Activated CD4-positive, alpha-beta memory T cell treated with anti-CD3 and anti-CD28 coated beads, Interleukin-2, amount 10 ng/mL, durations not matched to agents 7 days and 5 days (primary cell): ENCODE results near the gene ASIC5. TPM values are rescaled to one million over a fixed set of nuclear protein-coding genes. Genes with fewer than 3 reads are reported as not detected.
"Not testable (repeated sequence)": the region's sequence is repeated elsewhere in the genome, so short reads cannot be mapped to it uniquely, and the experiment has no call there.

Source experiments
- CTCF ChIA-PET: fragments of 350-600 bp; sonication (Branson Sonifier 250); formaldehyde crosslinking; loops from one replicate; lab custom pipeline; 2021; ENCODE audit warnings: antibody characterized with exemption, inconsistent platforms; lab: Charles Lee
- POLR2A ChIA-PET: fragments of 350-600 bp; sonication (Branson Sonifier 250); formaldehyde crosslinking; loops from one replicate; lab custom pipeline; 2021; ENCODE audit warnings: antibody characterized with exemption; lab: Charles Lee
- DNase-seq: peaks from one replicate; pipeline ENCODE4 v3.0.0-alpha.2; 2020
- H3K27ac Mint-ChIP-seq: one replicate; pipeline ENCODE4 v1.8.0; 2021; ENCODE audit warnings: mild to moderate bottlenecking, mixed read lengths
- H3K27me3 Mint-ChIP-seq: one replicate; pipeline ENCODE4 v1.8.0; 2021; ENCODE audit warnings: mixed read lengths
- H3K36me3 Mint-ChIP-seq: one replicate; pipeline ENCODE4 v1.8.0; 2021; ENCODE audit warnings: low read depth, mixed read lengths
- H3K4me1 Mint-ChIP-seq: one replicate; pipeline ENCODE4 v1.8.0; 2021; ENCODE audit warnings: mixed read lengths
- H3K4me3 Mint-ChIP-seq: one replicate; pipeline ENCODE4 v1.8.0; 2021; ENCODE audit warnings: mild to moderate bottlenecking, mixed read lengths
- H3K9me3 Mint-ChIP-seq: one replicate; pipeline ENCODE4 v1.8.0; 2021; ENCODE audit warnings: mixed read lengths
- total RNA-seq, 2 experiments: library from RNA; stranded (reverse); gene quantifications; one replicate each; pipeline ENCODE4 v1.2.3, GENCODE V29; 2021

ASIC5 gene
- total RNA-seq, 2 experiments from 2014 or later, result not detected

- H3K36me3 Mint-ChIP-seq, result no peaks in the 10 kb centered on the region
- H3K27ac Mint-ChIP-seq, result no peak overlapping the region
- H3K4me3 Mint-ChIP-seq, result no peak overlapping the region
- CTCF ChIA-PET, result interaction anchor here (0.6 to 2.1 kb wide), 3 partner anchors 13 to 143 kb away, joined by 3 to 21 read pairs (median 3); partner anchors contain the start of gene CTSO
- H3K4me1 Mint-ChIP-seq, result no peaks in the 10 kb centered on the region
- DNase-seq, result no peak
- POLR2A ChIA-PET, result interaction anchor here (1.6 kb wide), 1 partner anchor 143 kb away, joined by 4 read pairs; no protein-coding TSS in a partner anchor
- no peaks in the 10 kb centered on the region for H3K9me3 Mint-ChIP-seq
- no peaks in the 10 kb centered on the region for H3K27me3 Mint-ChIP-seq
These were observed 56.2 kb downstream of the ASIC5 start for GRCh38 chr4:155809835-155810234.

DNA sequence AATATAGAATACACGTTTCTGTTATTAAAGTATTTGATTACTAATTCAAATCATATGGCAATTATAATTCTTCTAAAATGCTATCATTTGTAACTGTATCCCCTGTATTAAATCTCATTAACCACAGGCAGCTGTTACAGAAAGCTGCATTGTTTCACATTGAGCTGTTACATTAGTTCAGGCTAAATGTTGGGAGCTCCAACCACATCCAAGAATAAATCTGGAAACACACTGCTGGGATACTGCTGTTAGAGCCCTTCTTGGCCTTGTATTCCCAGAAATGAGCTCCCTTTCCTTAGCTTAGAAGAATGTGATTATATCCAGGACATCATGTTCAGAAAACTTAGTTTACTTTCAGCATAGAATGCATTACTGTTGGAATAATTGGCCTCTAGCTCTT lies 59.1 kb downstream of the ASIC5 start:
- POLR2A ChIA-PET, result no interaction called here
- no peak for DNase-seq
- Mint-ChIP-seq H3K4me1 (no peaks in the 10 kb centered on the region), H3K27ac (no peak overlapping the region), H3K4me3 (no peak overlapping the region), H3K36me3 (no peaks in the 10 kb centered on the region), H3K9me3 (no peaks in the 10 kb centered on the region), H3K27me3 (no peaks in the 10 kb centered on the region)
- CTCF ChIA-PET, result interaction anchor here (1.1 kb wide), 1 partner anchor 147 kb away, joined by 4 read pairs; the partner anchor contains the start of gene CTSO

DNA sequence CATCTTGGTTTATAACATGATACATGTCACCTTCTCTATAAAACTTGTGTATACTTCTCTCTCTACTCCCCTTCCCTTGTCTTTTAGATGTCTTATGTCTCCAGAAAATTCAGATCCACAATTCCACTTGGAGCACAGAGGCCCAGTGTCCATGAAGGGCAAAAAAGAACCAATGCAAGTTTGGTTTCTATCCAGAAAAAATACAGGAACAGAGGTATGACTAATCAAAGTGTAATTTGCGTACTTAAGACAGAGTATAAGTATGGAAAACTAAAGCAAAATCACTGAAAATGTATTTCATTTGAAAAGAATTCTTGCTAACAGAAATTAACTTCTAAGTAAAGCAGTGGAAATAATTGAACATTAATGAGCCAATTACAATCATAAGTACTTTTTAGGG lies 61.1 kb downstream of the ASIC5 start:
- POLR2A ChIA-PET, result no interaction called here
- DNase-seq, result no peak
- Mint-ChIP-seq H3K27me3 (no peaks in the 10 kb centered on the region), H3K9me3 (no peaks in the 10 kb centered on the region), H3K27ac (no peak overlapping the region), H3K4me3 (no peak overlapping the region), H3K4me1 (no peaks in the 10 kb centered on the region), H3K36me3 (no peaks in the 10 kb centered on the region)
- CTCF ChIA-PET, result interaction anchor here (1.2 kb wide), 1 partner anchor 148 kb away, joined by 3 read pairs; the partner anchor contains the start of gene CTSO

GRCh38 chr4:155802190-155802959 lies 63.7 kb downstream of the ASIC5 start:
- Mint-ChIP-seq H3K27ac (no peak overlapping the region), H3K27me3 (no peaks in the 10 kb centered on the region), H3K4me1 (no peaks in the 10 kb centered on the region), H3K4me3 (no peak overlapping the region), H3K36me3 (no peaks in the 10 kb centered on the region), H3K9me3 (no peaks in the 10 kb centered on the region)
- ChIA-PET POLR2A (no interaction called here), CTCF (no interaction called here)
- DNase-seq, result no peak

DNA sequence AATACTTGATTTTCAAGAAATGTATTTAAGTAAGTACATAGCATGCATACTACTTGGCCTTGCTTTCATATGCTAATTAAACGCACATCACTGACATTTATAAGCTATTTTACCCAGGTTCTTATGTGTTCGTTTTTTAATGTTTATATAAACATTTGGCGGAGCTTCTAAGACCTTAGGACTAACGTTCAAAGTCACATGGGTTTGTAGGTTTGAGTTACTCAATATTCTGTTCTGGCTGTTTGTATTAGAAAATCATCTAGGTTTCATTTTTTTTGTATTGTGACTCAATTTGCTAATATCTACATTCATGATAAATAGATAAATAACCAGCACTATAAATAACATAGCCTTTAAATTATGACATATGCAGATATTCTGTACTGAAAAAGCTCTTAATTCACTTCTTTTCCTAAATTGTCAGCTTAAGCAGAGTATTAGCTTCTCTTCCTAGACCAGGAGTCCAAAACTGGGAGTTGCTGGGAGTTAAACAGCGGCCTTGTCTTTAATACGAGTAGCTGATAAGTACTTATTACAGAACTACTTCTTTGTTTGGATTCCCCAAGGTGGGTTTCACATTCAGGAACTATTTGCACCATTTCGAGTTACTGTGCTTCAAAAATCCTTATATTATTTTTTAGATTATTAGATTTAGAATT lies 65.3 kb downstream of the ASIC5 start:
- no peaks in the 10 kb centered on the region for H3K36me3 Mint-ChIP-seq
- POLR2A ChIA-PET, result no interaction called here
- CTCF ChIA-PET, result no interaction called here
- H3K4me3 Mint-ChIP-seq, result no peak overlapping the region
- no peaks in the 10 kb centered on the region for H3K9me3 Mint-ChIP-seq
- no peaks in the 10 kb centered on the region for H3K4me1 Mint-ChIP-seq
- H3K27me3 Mint-ChIP-seq, result peaks cover 2% of the 10 kb centered on the region
- DNase-seq, result no peak
- H3K27ac Mint-ChIP-seq, result no peak overlapping the region

GRCh38 chr4:155799794-155800123 lies 66.3 kb downstream of the ASIC5 start:
- no peaks in the 10 kb centered on the region for H3K36me3 Mint-ChIP-seq
- no peak overlapping the region for H3K27ac Mint-ChIP-seq
- ChIA-PET POLR2A (no interaction called here), CTCF (no interaction called here)
- no peaks in the 10 kb centered on the region for H3K9me3 Mint-ChIP-seq
- DNase-seq, result no peak
- no peak overlapping the region for H3K4me3 Mint-ChIP-seq
- H3K4me1 Mint-ChIP-seq, result no peaks in the 10 kb centered on the region
- H3K27me3 Mint-ChIP-seq, result peaks cover 2% of the 10 kb centered on the region

- DNase-seq, result no peak
These were observed 66.8 kb downstream of the ASIC5 start for GRCh38 chr4:155799116-155799793.

GRCh38 chr4:155797581-155797980 lies 68.5 kb downstream of the ASIC5 start:
- H3K27ac Mint-ChIP-seq, H3K4me1 Mint-ChIP-seq, H3K27me3 Mint-ChIP-seq, POLR2A ChIA-PET, H3K9me3 Mint-ChIP-seq, CTCF ChIA-PET, H3K36me3 Mint-ChIP-seq, H3K4me3 Mint-ChIP-seq, DNase-seq: not testable (repeated sequence)

More at GRCh38 chr4:155799116-155799793, 66.8 kb downstream of the ASIC5 start:
- Mint-ChIP-seq H3K36me3 (no peaks in the 10 kb centered on the region), H3K27ac (no peak overlapping the region), H3K4me1 (no peaks in the 10 kb centered on the region), H3K9me3 (no peaks in the 10 kb centered on the region), H3K27me3 (peaks cover 2% of the 10 kb centered on the region), H3K4me3 (no peak overlapping the region)
- ChIA-PET POLR2A (no interaction called here), CTCF (no interaction called here)

- Mint-ChIP-seq H3K9me3 (no peaks in the 10 kb centered on the region), H3K27ac (no peak overlapping the region), H3K4me3 (no peak overlapping the region), H3K27me3 (peaks cover 2% of the 10 kb centered on the region), H3K4me1 (no peaks in the 10 kb centered on the region), H3K36me3 (no peaks in the 10 kb centered on the region)
- ChIA-PET POLR2A (no interaction called here), CTCF (interaction anchor here (1.4 kb wide), 1 partner anchor 9 kb away, joined by 4 read pairs; no protein-coding TSS in a partner anchor)
- DNase-seq, result no peak
These were observed 70.1 kb downstream of the ASIC5 start for GRCh38 chr4:155795991-155796390.

- no peak overlapping the region for H3K4me3 Mint-ChIP-seq
- POLR2A ChIA-PET, result no interaction called here
- H3K27ac Mint-ChIP-seq, result no peak overlapping the region
- CTCF ChIA-PET, result no interaction called here
- no peaks in the 10 kb centered on the region for H3K4me1 Mint-ChIP-seq
- H3K27me3 Mint-ChIP-seq, result peaks cover 2% of the 10 kb centered on the region
- H3K36me3 Mint-ChIP-seq, result no peaks in the 10 kb centered on the region
- no peak for DNase-seq
- H3K9me3 Mint-ChIP-seq, result no peaks in the 10 kb centered on the region
These were observed 71.4 kb downstream of the ASIC5 start for GRCh38 chr4:155794589-155795236.

DNA sequence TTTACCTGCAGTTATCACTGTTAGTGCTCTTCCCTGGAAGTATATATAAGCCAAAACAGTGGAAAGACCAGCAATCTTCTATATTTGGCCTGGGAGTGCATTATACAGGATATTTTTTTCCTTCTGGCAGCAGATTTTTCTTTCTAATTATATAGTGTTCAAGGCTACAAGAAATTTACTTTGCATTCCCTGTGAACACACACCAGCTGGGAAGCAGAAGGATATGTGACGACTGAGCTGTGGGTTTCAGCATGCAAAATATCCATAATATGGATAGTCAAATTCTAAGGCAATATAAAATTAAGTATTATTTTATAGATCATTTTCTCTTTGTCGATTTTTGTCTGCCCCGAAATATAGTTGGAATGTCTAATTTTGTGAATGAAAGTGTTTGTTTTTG lies 76.1 kb downstream of the ASIC5 start:
- no peak overlapping the region for H3K4me3 Mint-ChIP-seq
- no peaks in the 10 kb centered on the region for H3K4me1 Mint-ChIP-seq
- CTCF ChIA-PET, result no interaction called here
- H3K27me3 Mint-ChIP-seq, result no peaks in the 10 kb centered on the region
- POLR2A ChIA-PET, result no interaction called here
- no peak for DNase-seq
- H3K9me3 Mint-ChIP-seq, result no peaks in the 10 kb centered on the region
- H3K27ac Mint-ChIP-seq, result no peak overlapping the region
- H3K36me3 Mint-ChIP-seq, result no peaks in the 10 kb centered on the region

DNA sequence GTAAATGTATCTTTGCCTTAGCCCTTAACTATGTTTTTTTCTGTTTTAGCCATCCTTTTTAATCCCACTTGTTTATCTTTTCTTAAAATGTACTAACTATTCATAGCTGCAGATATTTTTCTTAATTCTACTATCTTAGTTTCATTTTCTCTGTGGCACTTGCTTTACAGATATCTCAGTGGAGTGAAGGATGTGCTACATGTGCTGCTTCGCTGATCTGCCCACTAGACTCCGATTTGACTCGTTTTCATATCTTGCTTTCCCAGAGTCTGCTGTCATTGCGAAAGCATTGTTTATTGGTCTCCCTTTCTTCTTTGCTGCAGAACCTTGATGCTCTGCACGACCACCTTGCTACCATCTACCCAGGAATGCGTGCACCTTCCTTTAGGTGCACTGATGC lies 76.7 kb downstream of the ASIC5 start:
- Mint-ChIP-seq H3K9me3 (no peaks in the 10 kb centered on the region), H3K4me1 (no peaks in the 10 kb centered on the region), H3K4me3 (no peak overlapping the region), H3K36me3 (no peaks in the 10 kb centered on the region), H3K27me3 (no peaks in the 10 kb centered on the region), H3K27ac (no peak overlapping the region)
- ChIA-PET POLR2A (no interaction called here), CTCF (no interaction called here)
- DNase-seq, result no peak
